Neutrophil (primary cell): ENCODE data around the gene HEXIM1.

Source experiments
- H3K27ac ChIP-seq: fragments of 200-600 bp; sonication (generic); 2 replicates; pipeline ENCODE4 v1.5.1; 2016; ENCODE audit warnings: mild to moderate bottlenecking, moderate library complexity
- H3K27me3 ChIP-seq: fragments of 200-600 bp; sonication (generic); 2 replicates; pipeline ENCODE4 v1.6.0; 2016; ENCODE audit warnings: mild to moderate bottlenecking
- H3K36me3 ChIP-seq: fragments of 200-600 bp; sonication (generic); 2 replicates; pipeline ENCODE4 v1.5.1; 2017
- H3K4me1 ChIP-seq, 2 experiments: fragments of 200-600 bp in 1 of 2; sonication (generic) in 1 of 2; 1 replicate in 1 of 2; 2 replicates in 1 of 2; pipeline versions ENCODE4 v1.5.1 to v1.6.1; 2013 to 2016; ENCODE audit warnings: low read depth in 1 of 2, low read length in 1 of 2, mild to moderate bottlenecking in 1 of 2, moderate library complexity in 1 of 2; ENCODE audit not compliant: control insufficient read depth in 1 of 2, insufficient read depth in 1 of 2
- H3K4me3 ChIP-seq, 2 experiments: fragments of 200-600 bp in 1 of 2; sonication (generic) in 1 of 2; 1 replicate in 1 of 2; 2 replicates in 1 of 2; pipeline ENCODE4 v1.5.1; 2013 to 2016; ENCODE audit warnings: low read depth in 1 of 2, low read length in 1 of 2, mild to moderate bottlenecking in 1 of 2, moderate library complexity in 1 of 2
- H3K9me3 ChIP-seq: fragments of 200-600 bp; sonication (generic); 2 replicates; pipeline ENCODE4 v1.5.1; 2016
- CTCF ChIP-seq: fragments of 200-600 bp; sonication (generic); IDR thresholded peaks from 2 replicates; pipeline ENCODE4 v1.5.1; 2016; ENCODE audit warnings: antibody characterized with exemption

Gene HEXIM1

GRCh38 chr17:45132320-45132571, 16.0 kb upstream of the HEXIM1 start, which contains the start of gene PLCD3:
Gene PLCD3 (minus strand): TSS chr17:45132515. CDS start chr17:45132410, 105 bp downstream.
- Histone ChIP-seq H3K4me1 (peaks cover 32 to 41% of the 10 kb centered on the region in 2 experiments), H3K27me3 (peaks cover 7% of the 10 kb centered on the region), H3K4me3 (peak within 1 kb of the TSS; percentile 89 to 90), H3K9me3 (no peaks in the 10 kb centered on the region), H3K36me3 (no peaks in the 10 kb centered on the region), H3K27ac (peak within 1 kb of the TSS; percentile 72)
- peak; percentile 40 for TF ChIP-seq CTCF

- H3K27me3 ChIP-seq, result peaks cover 7% of the 10 kb centered on the region
- H3K4me3 ChIP-seq, result peak overlapping the region; percentile 89 to 90
- peak overlapping the region; percentile 72 for H3K27ac ChIP-seq
- no peaks in the 10 kb centered on the region for H3K36me3 ChIP-seq
- TF ChIP-seq CTCF, result peak; percentile 90
- H3K4me1 ChIP-seq, result peaks cover 26 to 35% of the 10 kb centered on the region in 2 experiments
- no peaks in the 10 kb centered on the region for H3K9me3 ChIP-seq
Measured at GRCh38 chr17:45132572-45133463, 15.5 kb upstream of the HEXIM1 start.

- Histone ChIP-seq H3K36me3 (no peaks in the 10 kb centered on the region), H3K27me3 (peaks cover 7% of the 10 kb centered on the region), H3K4me3 (peak within 1 kb of the TSS; percentile 63), H3K9me3 (no peaks in the 10 kb centered on the region), H3K27ac (peak within 1 kb of the TSS; percentile 62), H3K4me1 (peaks cover 24 to 29% of the 10 kb centered on the region in 2 experiments)
- TF ChIP-seq CTCF, result peak; percentile 99
Measured at GRCh38 chr17:45135192-45135977, 12.9 kb upstream of the HEXIM1 start, which contains the start of gene ACBD4. Gene ACBD4 (plus strand): TSS chr17:45135687. CDS start chr17:45136145, 458 bp downstream.

GRCh38 chr17:45135978-45136791, 12.1 kb upstream of the HEXIM1 start:
- Histone ChIP-seq H3K9me3 (no peaks in the 10 kb centered on the region), H3K4me1 (peaks cover 24 to 29% of the 10 kb centered on the region in 2 experiments), H3K36me3 (no peaks in the 10 kb centered on the region), H3K27ac (peak overlapping the region; percentile 62), H3K4me3 (peak overlapping the region; percentile 63), H3K27me3 (peaks cover 2% of the 10 kb centered on the region)
- TF ChIP-seq CTCF, result no peak
